ENCODE measurements around the gene MORF4L1.
"Not testable (repeated sequence)": the region's sequence is repeated elsewhere in the genome, so short reads cannot be mapped to it uniquely, and the experiment has no call there.

Gene MORF4L1

DNA sequence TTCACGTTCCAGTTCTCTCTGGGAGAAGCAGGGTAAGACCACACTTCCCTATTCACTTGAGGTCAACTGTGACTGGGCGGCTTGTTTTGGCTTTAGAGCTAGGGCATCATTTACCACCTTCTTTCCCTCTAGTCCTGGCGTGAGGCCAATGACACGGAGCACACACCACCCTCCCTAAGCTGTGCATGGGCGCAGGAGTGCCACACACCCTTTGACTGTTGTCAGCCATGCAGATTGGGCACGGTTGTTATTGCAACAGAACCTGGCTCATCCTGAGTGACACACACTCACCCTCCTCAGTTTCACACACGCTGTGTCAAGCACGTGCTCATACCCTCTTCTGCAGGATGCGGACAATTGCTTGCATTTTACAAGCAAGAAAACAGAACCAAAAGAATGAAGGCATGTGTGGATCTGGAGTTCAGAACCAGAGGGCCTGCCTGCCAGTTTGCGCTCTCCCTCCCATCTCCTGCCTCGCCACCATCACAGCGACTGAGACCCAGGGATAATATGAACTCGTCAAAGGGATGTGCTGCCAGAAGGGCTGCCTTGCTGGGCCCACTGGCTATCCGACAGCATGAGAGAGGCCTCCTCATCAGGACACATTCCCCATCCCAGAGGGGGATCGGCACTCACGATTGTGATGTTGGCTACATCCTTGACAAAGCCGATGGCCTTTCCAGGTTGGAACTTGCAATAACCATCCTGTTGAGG lies 54.5 kb downstream of the MORF4L1 start:
- DNase-seq (ENCODE audit: low read depth): no peak

DNA sequence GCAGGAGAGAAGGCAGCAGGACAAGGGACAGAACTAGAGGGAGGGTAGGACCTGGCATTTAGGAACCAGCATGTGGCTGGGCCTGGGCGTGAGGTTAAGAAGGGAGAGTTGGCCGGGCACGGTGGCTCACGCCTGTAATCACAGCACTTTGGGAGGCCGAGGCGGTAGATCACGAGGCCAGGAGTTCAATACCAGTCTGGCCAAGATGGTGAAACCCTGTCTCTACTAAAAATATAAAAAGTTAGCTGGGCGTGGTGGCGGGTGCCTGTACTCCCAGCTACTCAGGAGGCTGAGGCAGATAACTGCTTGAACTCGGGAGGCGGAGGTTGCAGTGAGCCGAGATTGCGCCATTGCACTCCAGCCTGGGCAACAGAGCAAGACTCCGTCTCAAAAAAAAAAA lies 55.5 kb downstream of the MORF4L1 start:
- DNase-seq (ENCODE audit: low read depth): not testable (repeated sequence)

GRCh38 chr15:78928616-78929093 lies 56.0 kb downstream of the MORF4L1 start:
- no peak for DNase-seq (ENCODE audit: low read depth)

DNA sequence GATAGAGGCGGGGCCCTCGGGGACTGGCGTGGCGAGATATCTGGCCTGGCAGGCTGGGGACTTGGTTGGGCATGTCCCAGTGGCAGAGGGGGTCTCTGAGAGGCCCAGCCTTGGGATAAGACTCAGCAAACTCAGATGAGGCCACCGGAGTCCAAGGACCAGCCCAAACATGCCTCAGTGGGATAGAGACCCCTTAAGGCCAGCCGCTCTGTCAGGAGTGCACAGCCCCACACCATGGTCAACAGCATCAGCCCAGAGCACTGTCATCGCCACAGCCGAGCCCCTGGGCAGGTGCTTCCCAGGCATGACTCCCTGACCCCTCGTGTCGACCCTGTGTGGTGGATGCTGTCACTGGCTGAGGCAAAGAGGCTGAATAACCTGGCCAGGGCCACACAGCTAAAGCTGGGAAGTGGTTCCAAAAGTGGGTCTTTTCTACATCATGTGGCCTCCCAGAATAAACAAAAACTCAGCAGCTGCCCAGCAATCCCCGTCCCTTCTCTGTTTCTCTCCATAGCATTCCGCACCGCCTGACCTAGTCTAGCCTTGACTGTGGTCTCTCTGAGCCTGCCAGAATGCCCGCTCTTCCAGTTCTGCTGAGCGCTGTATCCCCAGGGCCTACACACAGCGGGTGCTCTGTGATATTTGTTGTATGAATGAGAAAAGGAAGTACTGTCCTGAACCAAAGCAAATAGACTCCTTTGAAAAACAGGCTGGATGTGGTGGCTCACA lies 57.0 kb downstream of the MORF4L1 start:
- DNase-seq (ENCODE audit: low read depth): no peak

DNA sequence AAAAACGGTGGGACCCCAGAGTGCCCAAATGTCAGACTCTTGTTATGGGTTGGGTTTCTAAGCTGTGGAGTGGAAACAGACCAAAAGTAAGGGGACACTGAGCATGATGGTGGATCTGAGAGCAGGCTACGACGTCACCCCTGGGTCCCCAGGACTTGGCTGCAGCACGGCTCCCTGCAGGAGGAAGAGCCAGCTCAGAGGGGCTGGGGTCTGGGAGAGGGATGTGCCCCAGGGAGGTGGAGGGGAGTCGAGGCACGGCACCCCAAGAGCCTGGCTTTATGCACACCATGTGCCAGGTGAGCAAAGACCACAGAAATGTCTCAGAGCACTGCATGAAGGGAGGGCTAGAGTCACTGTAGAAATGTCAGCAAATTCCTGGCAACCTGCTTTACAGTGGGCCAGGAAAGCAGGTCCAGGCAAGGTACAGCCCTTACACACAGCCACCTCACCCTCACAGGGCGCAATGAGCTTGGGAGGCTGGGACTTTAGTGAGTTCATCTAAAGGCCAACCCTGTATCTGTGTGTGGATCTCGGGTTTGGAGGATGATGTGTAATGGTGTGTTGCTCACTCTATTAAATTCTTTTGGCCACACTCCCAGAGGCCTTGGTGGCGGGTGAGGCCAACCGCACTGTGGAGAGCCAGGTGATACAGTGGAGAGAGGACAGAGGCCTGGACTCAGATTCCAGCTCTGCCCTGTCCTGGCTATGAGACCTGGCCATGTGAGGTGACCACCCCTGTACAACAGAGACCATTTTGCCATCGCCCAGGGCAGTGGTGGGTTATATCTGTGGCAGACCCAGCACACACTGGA lies 58.1 kb downstream of the MORF4L1 start:
- no peak for DNase-seq (ENCODE audit: low read depth)

DNA sequence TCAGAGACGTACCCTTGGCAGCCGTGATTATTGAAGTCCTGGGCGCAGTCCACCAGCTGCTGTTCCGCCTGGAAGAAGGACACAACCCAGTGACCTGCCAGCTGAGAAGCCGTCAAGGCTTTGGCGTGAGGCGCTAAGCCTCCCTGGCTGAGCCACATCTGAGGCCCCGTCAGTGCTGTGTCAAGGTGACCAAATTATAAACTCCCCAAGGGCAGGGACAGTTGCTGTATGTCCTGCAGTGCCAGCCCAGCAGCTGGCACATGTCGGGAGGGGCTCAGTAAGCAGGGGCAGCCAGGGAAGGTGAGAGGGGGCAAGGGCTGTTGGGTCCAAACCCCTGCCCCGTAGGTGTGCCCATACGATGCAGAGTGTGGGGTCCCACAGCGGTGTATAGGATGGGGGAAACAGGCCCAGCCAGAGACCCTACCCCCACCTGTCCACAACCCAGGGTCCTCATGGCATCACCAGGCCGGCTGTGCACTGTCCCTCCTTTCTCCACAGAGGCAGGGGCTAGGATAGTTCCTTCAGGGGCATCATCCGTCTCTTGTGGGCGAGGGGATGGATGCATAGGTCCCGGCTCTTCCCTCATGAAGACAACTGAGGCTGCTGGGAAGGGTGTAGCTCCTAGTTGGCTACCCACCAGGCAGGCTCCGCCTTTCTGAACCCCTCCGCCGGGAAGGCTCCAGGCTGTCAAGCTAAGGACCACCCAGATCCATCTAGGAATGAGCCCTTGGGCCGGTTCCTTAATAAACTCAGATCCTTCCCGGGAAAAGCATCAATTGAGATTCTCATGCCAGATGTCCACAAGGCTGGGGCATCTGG lies 59.0 kb downstream of the MORF4L1 start:
- no peak for DNase-seq (ENCODE audit: low read depth)

GRCh38 chr15:78932258-78932808 lies 59.6 kb downstream of the MORF4L1 start:
- DNase-seq (ENCODE audit: low read depth): no peak

GRCh38 chr15:78933187-78933822 lies 60.6 kb downstream of the MORF4L1 start:
- DNase-seq (ENCODE audit: low read depth): no peak

GRCh38 chr15:78933823-78934654 lies 61.3 kb downstream of the MORF4L1 start:
- no peak for DNase-seq (ENCODE audit: low read depth)

- DNase-seq (ENCODE audit: low read depth): no peak
These were observed 61.9 kb downstream of the MORF4L1 start for GRCh38 chr15:78934655-78935023.

- no peak for DNase-seq (ENCODE audit: low read depth)
These were observed 64.5 kb downstream of the MORF4L1 start for GRCh38 chr15:78937132-78937739.

DNA sequence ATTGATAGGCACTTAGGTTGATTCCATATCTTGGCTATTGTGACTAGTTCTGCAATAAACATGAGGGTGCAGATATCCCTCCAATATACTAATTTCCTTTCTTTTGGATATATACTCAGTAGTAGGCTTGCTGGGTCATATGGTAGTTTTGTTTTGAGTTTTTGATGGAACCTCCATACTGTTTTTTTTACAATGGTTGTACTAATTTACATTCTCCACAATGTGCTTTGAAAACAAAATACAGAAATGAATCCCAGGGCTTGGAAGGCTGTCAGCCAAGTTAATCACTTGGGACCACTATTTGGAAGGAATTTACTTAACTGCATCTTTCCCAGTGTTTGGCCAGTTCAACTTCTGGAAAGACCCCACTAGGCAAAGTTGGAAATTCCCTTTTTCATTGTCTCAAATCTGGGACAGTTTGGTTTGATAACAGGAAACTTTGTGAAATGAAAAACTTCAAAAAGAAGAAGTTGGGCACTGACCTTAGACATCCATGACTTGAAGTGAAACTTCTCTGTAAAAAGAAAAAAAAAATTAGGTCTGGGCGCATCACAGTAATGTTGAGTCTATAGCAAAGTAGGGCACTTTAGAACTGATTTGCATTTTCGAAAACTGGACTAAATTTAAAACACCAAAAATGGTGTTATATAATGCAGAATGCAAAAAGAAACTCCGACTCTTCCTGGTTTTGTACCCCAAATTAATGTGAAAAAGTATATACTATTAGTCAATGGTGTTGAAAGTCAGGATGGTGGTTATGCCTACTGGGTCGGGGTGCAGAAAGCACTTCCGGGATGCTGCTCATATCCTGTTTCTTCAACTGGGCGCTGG lies 66.2 kb downstream of the MORF4L1 start:
- no peak for DNase-seq (ENCODE audit: low read depth)

DNA sequence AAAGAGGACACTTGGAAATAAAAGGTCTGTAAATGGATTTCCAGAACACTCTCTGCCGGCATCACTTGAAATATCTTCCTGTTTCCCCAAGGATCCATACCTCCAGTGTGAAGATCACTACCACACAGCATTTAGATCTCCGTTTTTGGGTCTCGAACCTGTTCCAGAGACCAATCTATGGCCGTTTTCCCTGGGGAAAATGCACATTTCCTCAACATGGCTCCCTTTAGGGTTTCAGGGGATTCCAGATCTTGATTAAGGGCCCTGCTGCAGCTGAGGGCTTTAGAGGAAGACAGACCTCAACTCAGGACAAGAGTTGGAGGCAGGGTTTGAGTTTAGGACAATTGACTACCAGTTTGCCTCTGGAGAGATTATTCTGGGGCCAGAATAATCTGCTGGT lies 70.1 kb downstream of the MORF4L1 start:
- no peak for DNase-seq (ENCODE audit: low read depth)

GRCh38 chr15:78943692-78944091 lies 71.0 kb downstream of the MORF4L1 start:
- no peak for DNase-seq (ENCODE audit: low read depth)

- DNase-seq (ENCODE audit: low read depth): no peak
These were observed 71.5 kb downstream of the MORF4L1 start for GRCh38 chr15:78944202-78944625.

GRCh38 chr15:78944669-78945407 lies 72.1 kb downstream of the MORF4L1 start, which contains the start of gene CTSH:
CTSH (minus strand) TSS chr15:78945046; CDS start chr15:78944981, 65 bp downstream.
- peak; percentile 75 for DNase-seq (ENCODE audit: low read depth)

DNA sequence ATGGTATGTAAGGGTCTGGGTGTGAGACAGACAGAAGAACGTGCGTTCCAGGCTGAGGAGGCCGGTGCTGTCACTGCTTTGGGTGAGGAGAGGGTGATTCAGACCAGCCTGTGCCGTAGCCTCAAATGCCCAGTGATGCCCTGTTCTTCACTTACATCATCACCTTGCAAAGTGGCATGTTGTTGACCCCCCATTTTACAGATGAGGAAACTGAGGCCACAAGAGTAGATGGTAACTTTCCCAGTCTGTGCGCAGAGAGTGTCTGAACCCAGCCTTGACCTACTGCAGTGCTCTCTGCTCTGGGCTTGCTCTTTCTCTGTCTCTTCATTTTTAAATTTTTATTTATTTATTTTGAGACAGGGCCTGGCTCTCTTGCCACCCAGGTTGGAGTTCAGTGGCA lies 73.8 kb downstream of the MORF4L1 start:
- DNase-seq (ENCODE audit: low read depth): no peak

- no peak for DNase-seq (ENCODE audit: low read depth)
These were observed 74.8 kb downstream of the MORF4L1 start for GRCh38 chr15:78947506-78947905.

Data from T-helper 22 cell (primary cell).